ENCODE data around the gene UQCC2.
A peak's percentile ranks its signal among the peaks of the same experiment; 100 is the strongest.

The UQCC2 gene

GRCh38 chr6:33688451-33689147 is 22.9 kb downstream of the UQCC2 start:
- DNase-seq = no peak

- no peak for DNase-seq
These were observed 23.5 kb downstream of the UQCC2 start for GRCh38 chr6:33688006-33688405.

GRCh38 chr6:33686981-33687975 is 24.2 kb downstream of the UQCC2 start:
- DNase-seq = no peak

- no peak for DNase-seq
These were observed 25.1 kb downstream of the UQCC2 start for GRCh38 chr6:33686225-33686924.

GRCh38 chr6:33685411-33686224 is 25.9 kb downstream of the UQCC2 start:
- no peak for DNase-seq

GRCh38 chr6:33684983-33685382 is 26.5 kb downstream of the UQCC2 start:
- no peak for DNase-seq

GRCh38 chr6:33684428-33684896 is 27.0 kb downstream of the UQCC2 start:
- DNase-seq = no peak

- DNase-seq = no peak
These were observed 27.7 kb downstream of the UQCC2 start for GRCh38 chr6:33683576-33684427.

GRCh38 chr6:33683051-33683571 is 28.4 kb downstream of the UQCC2 start:
- peak; percentile 46 for DNase-seq

- DNase-seq = no peak
These were observed 29.2 kb downstream of the UQCC2 start for GRCh38 chr6:33682341-33682740.

GRCh38 chr6:33679761-33680160 is 31.7 kb downstream of the UQCC2 start:
- no peak for DNase-seq

- no peak for DNase-seq
These were observed 32.5 kb downstream of the UQCC2 start for GRCh38 chr6:33678932-33679490.

- no peak for DNase-seq
These were observed 33.1 kb downstream of the UQCC2 start for GRCh38 chr6:33678233-33678931.

GRCh38 chr6:33677689-33678088 is 33.8 kb downstream of the UQCC2 start:
- DNase-seq = no peak

- DNase-seq = no peak
These were observed 34.3 kb downstream of the UQCC2 start for GRCh38 chr6:33677143-33677660.

- DNase-seq = no peak
These were observed 34.9 kb downstream of the UQCC2 start for GRCh38 chr6:33676416-33677142.

GRCh38 chr6:33675968-33676367 is 35.5 kb downstream of the UQCC2 start:
- no peak for DNase-seq

- no peak for DNase-seq
These were observed 37.6 kb downstream of the UQCC2 start for GRCh38 chr6:33673851-33674250.

- no peak for DNase-seq
These were observed 38.7 kb downstream of the UQCC2 start for GRCh38 chr6:33672808-33673207.
